Body of pancreas (tissue), 4 donors: ENCODE data around the gene CPLX1. TPM values are rescaled to one million over a fixed set of nuclear protein-coding genes. Genes with fewer than 3 reads are reported as not detected.

Source experiments
- ATAC-seq: fragments of 150-250 bp; one replicate; pipeline ENCODE4 v1.9.1; 2016
- DNase-seq, 4 donors: peaks; one replicate each; pipeline ENCODE4 v3.0.0-alpha.2; 2019
- H3K27ac ChIP-seq, 4 donors: fragments of 200-600 bp; sonication (generic); 1 replicate in 3 of 4; 2 replicates in 1 of 4; pipeline versions ENCODE4 v1.5.1 to v1.6.1; 2016 to 2019; ENCODE audit warnings: mild to moderate bottlenecking in 1 of 4, mixed read lengths in 1 of 4, moderate library complexity in 1 of 4
- H3K27me3 ChIP-seq, 2 donors: fragments of 200-600 bp; sonication (generic); one replicate each; pipeline ENCODE4 v1.6.0; 2016; ENCODE audit warnings: mild to moderate bottlenecking in 1 of 2
- H3K36me3 ChIP-seq, 2 donors: fragments of 200-600 bp; sonication (generic); replicated peaks in 1 of 2; 2 replicates each; pipeline ENCODE4 v1.5.1; 2016; ENCODE audit warnings: low read depth in 2 of 2; ENCODE audit not compliant: insufficient read depth in 1 of 2
- H3K4me1 ChIP-seq: fragments of 200-600 bp; sonication (generic); one replicate; pipeline ENCODE4 v1.6.0; 2016
- H3K4me3 ChIP-seq, 2 donors: fragments of 200-600 bp; sonication (generic); 1 replicate in 1 of 2; 2 replicates in 1 of 2; pipeline ENCODE4 v1.5.1; 2016 to 2019
- H3K9me3 ChIP-seq, 3 donors: fragments of 200-600 bp; sonication (generic); 1 replicate in 2 of 3; 2 replicates in 1 of 3; pipeline ENCODE4 v1.5.1; 2016
- POLR2A ChIP-seq, 3 donors: fragments of 450-650 bp; IDR thresholded peaks; one replicate each; pipeline ENCODE4 v1.6.1; 2016; ENCODE audit warnings: antibody characterized with exemption in 3 of 3, mild to moderate bottlenecking in 2 of 3
- WGBS, 2 donors: methylation state at CpG; one replicate each; pipeline ENCODE4 v1.1.5; 2017; 5-methylcytosine and 5-hydroxymethylcytosine counted together
- intact Hi-C: fragments of 100-400 bp; cut with DNase I; formaldehyde crosslinking; loops from one replicate; pipeline ENCODE4 v1.15.1; 2023
- total RNA-seq, 2 donors: library from RNA; depleted of rRNA; stranded (reverse); fragments of >200 nt; gene quantifications; one replicate each; pipeline ENCODE4 v1.1.0, GENCODE V29; 2016
- TF ChIP-seq, protein P1 (sequence below), 7 experiments: fragments of 450-650 bp in 4 of 7; fragments of 200-600 bp in 3 of 7; sonication (generic) in 3 of 7; IDR thresholded peaks; one replicate each; pipeline ENCODE4 v1.5.1; 2016 to 2019; ENCODE audit warnings: antibody characterized with exemption in 7 of 7

The CPLX1 gene
- total RNA-seq, 2 donors from 2014 or later: 0.52 to 2.0 TPM

DNA sequence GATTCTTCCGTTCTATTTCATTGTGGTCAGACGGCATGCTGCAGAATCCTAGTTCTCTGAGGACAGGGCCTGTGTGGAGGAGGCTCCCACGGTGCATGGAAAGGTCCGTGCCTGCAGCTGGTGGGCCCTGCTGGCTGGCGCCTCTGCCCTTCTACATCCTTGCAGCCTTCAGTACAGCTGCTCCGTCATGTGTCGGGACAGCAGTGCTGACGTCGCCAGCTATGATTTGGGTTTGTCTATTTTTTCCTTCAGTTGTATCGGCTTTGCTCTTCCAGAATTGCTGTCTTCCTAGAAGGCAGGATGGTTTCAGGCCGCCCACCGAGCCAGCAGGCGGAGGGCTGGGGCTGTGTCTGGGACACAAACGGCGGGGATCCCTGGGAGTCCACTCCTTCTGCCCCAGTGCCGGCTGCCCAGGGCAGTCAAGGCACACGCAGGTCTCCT lies 32.1 kb upstream of the CPLX1 start:
- ATAC-seq (no peak), DNase-seq (no peak)
- TF ChIP-seq, protein P1, sequence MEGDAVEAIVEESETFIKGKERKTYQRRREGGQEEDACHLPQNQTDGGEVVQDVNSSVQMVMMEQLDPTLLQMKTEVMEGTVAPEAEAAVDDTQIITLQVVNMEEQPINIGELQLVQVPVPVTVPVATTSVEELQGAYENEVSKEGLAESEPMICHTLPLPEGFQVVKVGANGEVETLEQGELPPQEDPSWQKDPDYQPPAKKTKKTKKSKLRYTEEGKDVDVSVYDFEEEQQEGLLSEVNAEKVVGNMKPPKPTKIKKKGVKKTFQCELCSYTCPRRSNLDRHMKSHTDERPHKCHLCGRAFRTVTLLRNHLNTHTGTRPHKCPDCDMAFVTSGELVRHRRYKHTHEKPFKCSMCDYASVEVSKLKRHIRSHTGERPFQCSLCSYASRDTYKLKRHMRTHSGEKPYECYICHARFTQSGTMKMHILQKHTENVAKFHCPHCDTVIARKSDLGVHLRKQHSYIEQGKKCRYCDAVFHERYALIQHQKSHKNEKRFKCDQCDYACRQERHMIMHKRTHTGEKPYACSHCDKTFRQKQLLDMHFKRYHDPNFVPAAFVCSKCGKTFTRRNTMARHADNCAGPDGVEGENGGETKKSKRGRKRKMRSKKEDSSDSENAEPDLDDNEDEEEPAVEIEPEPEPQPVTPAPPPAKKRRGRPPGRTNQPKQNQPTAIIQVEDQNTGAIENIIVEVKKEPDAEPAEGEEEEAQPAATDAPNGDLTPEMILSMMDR (IDR thresholded peaks at IDR 0.05): no peak
- TF ChIP-seq POLR2A (IDR thresholded peaks at IDR 0.05): no peak
- peaks cover 8 to 29% of the 10 kb centered on the region in 2 donors for H3K36me3 ChIP-seq
- no peaks in the 10 kb centered on the region for H3K4me1 ChIP-seq
- H3K27ac ChIP-seq: no peak overlapping the region
- H3K27me3 ChIP-seq: no peaks in the 10 kb centered on the region
- WGBS, 2 donors: 92 to 94% methylated on average over 13 to 17 of the region's 17 CpGs
- H3K9me3 ChIP-seq: no peaks in the 10 kb centered on the region
- no peak overlapping the region for H3K4me3 ChIP-seq
- intact Hi-C loops: no loop called here

DNA sequence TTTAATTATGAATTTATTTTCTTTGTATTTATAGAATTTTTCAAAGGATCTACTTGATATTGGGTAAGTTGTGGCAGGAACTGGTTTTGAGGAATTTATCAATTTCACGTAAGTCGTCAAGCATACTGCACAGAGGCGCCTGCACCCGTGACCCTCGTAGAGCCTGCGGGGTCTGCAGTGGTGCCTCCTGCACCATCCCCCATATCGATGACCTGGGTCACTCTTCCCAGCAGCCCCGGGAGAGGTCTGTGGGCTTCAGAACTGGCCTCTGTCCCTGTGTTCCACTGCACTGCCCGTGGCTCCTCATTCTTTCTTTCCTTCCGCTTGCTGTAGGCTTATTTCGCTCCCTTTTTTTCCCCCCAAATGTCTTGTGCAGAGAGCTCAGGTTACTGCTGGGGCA lies 31.5 kb upstream of the CPLX1 start:
- Histone ChIP-seq H3K4me1 (no peaks in the 10 kb centered on the region), H3K4me3 (no peak overlapping the region), H3K9me3 (no peaks in the 10 kb centered on the region), H3K27me3 (no peaks in the 10 kb centered on the region), H3K36me3 (peaks cover 8 to 29% of the 10 kb centered on the region in 2 donors), H3K27ac (no peak overlapping the region)
- no peak for ATAC-seq
- intact Hi-C loops: no loop called here
- DNase-seq: peak in 1 of 4 donors; percentile 3
- WGBS, 2 donors: 93 to 96% methylated on average over 11 of the region's 11 CpGs
- TF ChIP-seq, protein P1 (IDR thresholded peaks at IDR 0.05): no peak
- TF ChIP-seq POLR2A (IDR thresholded peaks at IDR 0.05): no peak

- Histone ChIP-seq H3K9me3 (no peaks in the 10 kb centered on the region), H3K4me1 (no peaks in the 10 kb centered on the region), H3K4me3 (no peak overlapping the region), H3K36me3 (peaks cover 8 to 29% of the 10 kb centered on the region in 2 donors), H3K27ac (no peak overlapping the region), H3K27me3 (no peaks in the 10 kb centered on the region)
- no peak for ATAC-seq
- TF ChIP-seq, protein P1 (IDR thresholded peaks at IDR 0.05): no peak
- no peak for TF ChIP-seq POLR2A (IDR thresholded peaks at IDR 0.05)
- intact Hi-C loops: no loop called here
- WGBS, 2 donors: 79 to 96% methylated on average over 3 of the region's 3 CpGs
- no peak for DNase-seq
These were observed 30.4 kb upstream of the CPLX1 start for GRCh38 chr4:856225-856901.

GRCh38 chr4:855880-856224 lies 29.9 kb upstream of the CPLX1 start:
- intact Hi-C loops: no loop called here
- 50 to 100% methylated on average over 1 of the region's 1 CpG for whole genome bisulfite sequencing, 2 donors
- H3K27ac ChIP-seq: no peak overlapping the region
- no peak for TF ChIP-seq POLR2A (IDR thresholded peaks at IDR 0.05)
- TF ChIP-seq, protein P1 (IDR thresholded peaks at IDR 0.05): no peak
- H3K4me3 ChIP-seq: no peak overlapping the region
- H3K36me3 ChIP-seq: peaks cover 8 to 29% of the 10 kb centered on the region in 2 donors
- H3K9me3 ChIP-seq: no peaks in the 10 kb centered on the region
- no peaks in the 10 kb centered on the region for H3K27me3 ChIP-seq
- no peaks in the 10 kb centered on the region for H3K4me1 ChIP-seq
- ATAC-seq (no peak), DNase-seq (no peak)

DNA sequence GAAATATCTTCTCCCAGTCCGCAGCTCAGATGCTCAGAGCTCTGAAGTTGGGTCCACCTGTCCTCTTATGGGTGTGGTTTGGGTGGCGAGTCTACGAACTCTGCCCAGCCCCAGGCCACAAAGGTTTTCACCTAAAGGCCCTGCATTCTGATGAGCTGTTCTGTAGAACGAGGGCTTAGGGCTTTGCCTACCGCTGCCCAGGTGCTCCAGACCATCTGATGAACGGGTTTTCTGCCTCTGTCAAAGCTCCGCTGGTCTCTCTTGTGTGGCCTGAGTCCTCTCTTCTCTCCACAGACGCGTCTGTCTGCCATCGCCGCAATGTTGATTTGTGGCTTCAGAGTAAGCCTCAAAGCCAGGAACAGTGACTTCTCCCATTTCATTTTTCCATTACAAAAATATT lies 28.4 kb upstream of the CPLX1 start:
- 98% methylated on average over 11 of the region's 11 CpGs for WGBS, 2 donors
- ATAC-seq (no peak), DNase-seq (peak in 1 of 4 donors; percentile 1)
- intact Hi-C loops: no loop called here
- Histone ChIP-seq H3K4me1 (no peaks in the 10 kb centered on the region), H3K27ac (no peak overlapping the region), H3K36me3 (peaks cover 8 to 25% of the 10 kb centered on the region in 2 donors), H3K27me3 (no peaks in the 10 kb centered on the region), H3K4me3 (no peak overlapping the region), H3K9me3 (no peaks in the 10 kb centered on the region)
- TF ChIP-seq, protein P1 (IDR thresholded peaks at IDR 0.05): no peak
- no peak for TF ChIP-seq POLR2A (IDR thresholded peaks at IDR 0.05)
